Activated naive CD4-positive, alpha-beta T cell treated with anti-CD3 and anti-CD28 coated beads, Interleukin-2, amount 10 ng/mL, durations not matched to agents 7 days and 5 days (primary cell): ENCODE measurements around the gene ANO8.
A peak's percentile ranks its signal among the peaks of the same experiment; 100 is the strongest.

ENCODE experiments used
- CTCF ChIA-PET: fragments of 350-600 bp; sonication (Branson Sonifier 250); formaldehyde crosslinking; loops from one replicate; lab custom pipeline; 2021; ENCODE audit warnings: antibody characterized with exemption; lab: Charles Lee
- DNase-seq: peaks from one replicate; pipeline ENCODE4 v3.0.0-alpha.2; 2020
- H3K27ac Mint-ChIP-seq: one replicate; pipeline ENCODE4 v1.8.0; 2021; ENCODE audit warnings: mild to moderate bottlenecking, moderate library complexity, mixed read lengths
- H3K27me3 Mint-ChIP-seq: one replicate; pipeline ENCODE4 v1.8.0; 2021; ENCODE audit warnings: mild to moderate bottlenecking, mixed read lengths
- H3K36me3 Mint-ChIP-seq: one replicate; pipeline ENCODE4 v1.8.0; 2021; ENCODE audit warnings: mixed read lengths
- H3K4me1 Mint-ChIP-seq: one replicate; pipeline ENCODE4 v1.8.0; 2021; ENCODE audit warnings: mixed read lengths
- H3K4me3 Mint-ChIP-seq: one replicate; pipeline ENCODE4 v1.8.0; 2021; ENCODE audit warnings: mild to moderate bottlenecking, moderate library complexity, mixed read lengths
- H3K9me3 Mint-ChIP-seq: one replicate; pipeline ENCODE4 v1.8.0; 2021; ENCODE audit warnings: mixed read lengths

ANO8 gene

GRCh38 chr19:17357724-17358123 is 23.1 kb upstream of the ANO8 start:
- H3K27me3 Mint-ChIP-seq, result peaks cover 25% of the 10 kb centered on the region
- H3K36me3 Mint-ChIP-seq, result no peaks in the 10 kb centered on the region
- CTCF ChIA-PET, result interaction anchor here (1.2 kb wide), 1 partner anchor 12 kb away, joined by 6 read pairs; no protein-coding TSS in a partner anchor
- DNase-seq, result no peak
- H3K9me3 Mint-ChIP-seq, result no peaks in the 10 kb centered on the region
- H3K4me1 Mint-ChIP-seq, result no peaks in the 10 kb centered on the region
- H3K27ac Mint-ChIP-seq, result no peak overlapping the region
- H3K4me3 Mint-ChIP-seq, result no peak overlapping the region

GRCh38 chr19:17357078-17357666 is 22.5 kb upstream of the ANO8 start:
- Mint-ChIP-seq H3K4me3 (no peak overlapping the region), H3K27me3 (peaks cover 26% of the 10 kb centered on the region), H3K36me3 (no peaks in the 10 kb centered on the region), H3K27ac (no peak overlapping the region), H3K4me1 (no peaks in the 10 kb centered on the region), H3K9me3 (no peaks in the 10 kb centered on the region)
- no peak for DNase-seq
- CTCF ChIA-PET, result interaction anchor here (0.7 to 1.2 kb wide), 2 partner anchors 12 to 289 kb away, joined by 3 to 6 read pairs; no protein-coding TSS in a partner anchor

GRCh38 chr19:17353386-17353785 is 18.7 kb upstream of the ANO8 start:
- H3K36me3 Mint-ChIP-seq, result no peaks in the 10 kb centered on the region
- no peaks in the 10 kb centered on the region for H3K9me3 Mint-ChIP-seq
- CTCF ChIA-PET, result no interaction called here

GRCh38 chr19:17352608-17353280 is 18.1 kb upstream of the ANO8 start:
- DNase-seq, result no peak

More at GRCh38 chr19:17353386-17353785, 18.7 kb upstream of the ANO8 start:
- Mint-ChIP-seq H3K27me3 (peaks cover 44% of the 10 kb centered on the region), H3K4me3 (no peak overlapping the region), H3K4me1 (peaks cover 14% of the 10 kb centered on the region), H3K27ac (no peak overlapping the region)
- no peak for DNase-seq

GRCh38 chr19:17351815-17352435 is 17.3 kb upstream of the ANO8 start:
- peaks cover 53% of the 10 kb centered on the region for H3K27me3 Mint-ChIP-seq
- no peaks in the 10 kb centered on the region for H3K9me3 Mint-ChIP-seq
- CTCF ChIA-PET, result no interaction called here
- no peak for DNase-seq
- H3K4me3 Mint-ChIP-seq, result no peak overlapping the region
- H3K27ac Mint-ChIP-seq, result no peak overlapping the region
- H3K36me3 Mint-ChIP-seq, result no peaks in the 10 kb centered on the region
- H3K4me1 Mint-ChIP-seq, result peaks cover 19% of the 10 kb centered on the region

More at GRCh38 chr19:17352608-17353280, 18.1 kb upstream of the ANO8 start:
- H3K9me3 Mint-ChIP-seq, result no peaks in the 10 kb centered on the region
- H3K4me3 Mint-ChIP-seq, result no peak overlapping the region
- H3K27ac Mint-ChIP-seq, result no peak overlapping the region
- H3K27me3 Mint-ChIP-seq, result peaks cover 45% of the 10 kb centered on the region
- no peaks in the 10 kb centered on the region for H3K36me3 Mint-ChIP-seq
- peaks cover 14% of the 10 kb centered on the region for H3K4me1 Mint-ChIP-seq
- CTCF ChIA-PET, result no interaction called here

GRCh38 chr19:17348700-17349099 is 14.0 kb upstream of the ANO8 start:
- CTCF ChIA-PET, result interaction anchor here (5.8 kb wide), 1 partner anchor 37 kb away, joined by 44 read pairs; no protein-coding TSS in a partner anchor
- DNase-seq, result no peak
- Mint-ChIP-seq H3K27ac (no peak overlapping the region), H3K27me3 (peaks cover 54% of the 10 kb centered on the region), H3K9me3 (no peaks in the 10 kb centered on the region), H3K36me3 (peaks cover 2% of the 10 kb centered on the region), H3K4me1 (peaks cover 26% of the 10 kb centered on the region), H3K4me3 (no peak overlapping the region)

- Mint-ChIP-seq H3K27ac (no peak overlapping the region), H3K4me3 (no peak overlapping the region)
- no peak for DNase-seq
Observed at GRCh38 chr19:17347877-17348276, 13.2 kb upstream of the ANO8 start.

GRCh38 chr19:17347361-17347760 is 12.7 kb upstream of the ANO8 start:
- no peak overlapping the region for H3K27ac Mint-ChIP-seq
- H3K9me3 Mint-ChIP-seq, result no peaks in the 10 kb centered on the region
- H3K4me1 Mint-ChIP-seq, result peaks cover 26% of the 10 kb centered on the region
- CTCF ChIA-PET, result interaction anchor here (0.9 to 5.8 kb wide), 8 partner anchors 9 to 118 kb away, joined by 3 to 44 read pairs (median 4); partner anchors contain the start of gene MRPL34
- H3K36me3 Mint-ChIP-seq, result peaks cover 3% of the 10 kb centered on the region
- H3K27me3 Mint-ChIP-seq, result peaks cover 43% of the 10 kb centered on the region
- DNase-seq, result no peak
- no peak overlapping the region for H3K4me3 Mint-ChIP-seq

More at GRCh38 chr19:17347877-17348276, 13.2 kb upstream of the ANO8 start:
- H3K4me1 Mint-ChIP-seq, result peaks cover 26% of the 10 kb centered on the region
- no peaks in the 10 kb centered on the region for H3K9me3 Mint-ChIP-seq
- H3K36me3 Mint-ChIP-seq, result peaks cover 2% of the 10 kb centered on the region
- peaks cover 48% of the 10 kb centered on the region for H3K27me3 Mint-ChIP-seq
- CTCF ChIA-PET, result interaction anchor here (0.9 to 5.8 kb wide), 7 partner anchors 8 to 118 kb away, joined by 3 to 44 read pairs (median 3); partner anchors contain the start of gene MRPL34

GRCh38 chr19:17346109-17346671 is 11.5 kb upstream of the ANO8 start:
- H3K27me3 Mint-ChIP-seq, result peaks cover 42% of the 10 kb centered on the region
- H3K4me3 Mint-ChIP-seq, result no peak overlapping the region
- H3K27ac Mint-ChIP-seq, result no peak overlapping the region
- H3K4me1 Mint-ChIP-seq, result peaks cover 19% of the 10 kb centered on the region
- no peaks in the 10 kb centered on the region for H3K9me3 Mint-ChIP-seq
- CTCF ChIA-PET, result interaction anchor here (0.9 to 5.8 kb wide), 6 partner anchors 10 to 120 kb away, joined by 4 to 44 read pairs (median 6); no protein-coding TSS in a partner anchor
- DNase-seq, result peak; percentile 85
- peaks cover 3% of the 10 kb centered on the region for H3K36me3 Mint-ChIP-seq

GRCh38 chr19:17341845-17342244 is 7.2 kb upstream of the ANO8 start:
- CTCF ChIA-PET, result interaction anchor here (0.7 kb wide), 1 partner anchor 304 kb away, joined by 3 read pairs; no protein-coding TSS in a partner anchor
- H3K27ac Mint-ChIP-seq, result no peak overlapping the region
- no peaks in the 10 kb centered on the region for H3K27me3 Mint-ChIP-seq
- no peaks in the 10 kb centered on the region for H3K9me3 Mint-ChIP-seq
- H3K4me1 Mint-ChIP-seq, result peaks cover 29% of the 10 kb centered on the region
- no peak overlapping the region for H3K4me3 Mint-ChIP-seq
- peaks cover 7% of the 10 kb centered on the region for H3K36me3 Mint-ChIP-seq
- no peak for DNase-seq

- CTCF ChIA-PET, result no interaction called here
- H3K9me3 Mint-ChIP-seq, result no peaks in the 10 kb centered on the region
- H3K4me1 Mint-ChIP-seq, result peaks cover 27% of the 10 kb centered on the region
- H3K36me3 Mint-ChIP-seq, result peaks cover 7% of the 10 kb centered on the region
- H3K27me3 Mint-ChIP-seq, result no peaks in the 10 kb centered on the region
- no peak for DNase-seq
- no peak overlapping the region for H3K27ac Mint-ChIP-seq
- no peak overlapping the region for H3K4me3 Mint-ChIP-seq
Observed at GRCh38 chr19:17341386-17341785, 6.7 kb upstream of the ANO8 start.

GRCh38 chr19:17340871-17341357 is 6.3 kb upstream of the ANO8 start:
- CTCF ChIA-PET, result no interaction called here
- Mint-ChIP-seq H3K27me3 (no peaks in the 10 kb centered on the region), H3K9me3 (no peaks in the 10 kb centered on the region), H3K36me3 (peaks cover 7% of the 10 kb centered on the region), H3K4me3 (no peak overlapping the region), H3K4me1 (peaks cover 24% of the 10 kb centered on the region), H3K27ac (no peak overlapping the region)
- no peak for DNase-seq

GRCh38 chr19:17340302-17340870 is 5.7 kb upstream of the ANO8 start:
- Mint-ChIP-seq H3K9me3 (no peaks in the 10 kb centered on the region), H3K27me3 (no peaks in the 10 kb centered on the region), H3K4me1 (peaks cover 28% of the 10 kb centered on the region), H3K27ac (no peak overlapping the region), H3K36me3 (peaks cover 7% of the 10 kb centered on the region), H3K4me3 (no peak overlapping the region)
- CTCF ChIA-PET, result no interaction called here
- DNase-seq, result no peak
